SH-SY5Y (cell line): Measurements from ENCODE around the gene KRT31.

ENCODE experiments used
- GATA2 ChIP-seq: IDR thresholded peaks from 2 replicates; pipeline ENCODE4 v1.6.1; 2011; ENCODE audit warnings: mild to moderate bottlenecking, low read depth, low read length
- GATA3 ChIP-seq: IDR thresholded peaks from 2 replicates; pipeline ENCODE4 v1.6.1; 2011; ENCODE audit warnings: low read depth, mild to moderate bottlenecking, low read length, moderate library complexity

KRT31 gene

GRCh38 chr17:41396996-41397660 lies at the start of gene KRT31:
KRT31 (minus strand) TSS chr17:41397608; CDS start chr17:41397539, 69 bp downstream.
- no peak for TF ChIP-seq GATA3

GRCh38 chr17:41446806-41447205 lies 49.4 kb upstream of the KRT31 start:
- TF ChIP-seq GATA2: no peak
- TF ChIP-seq GATA3: no peak

- TF ChIP-seq GATA2 (no peak), GATA3 (no peak)
These were observed 47.2 kb upstream of the KRT31 start for GRCh38 chr17:41444640-41445039.

DNA sequence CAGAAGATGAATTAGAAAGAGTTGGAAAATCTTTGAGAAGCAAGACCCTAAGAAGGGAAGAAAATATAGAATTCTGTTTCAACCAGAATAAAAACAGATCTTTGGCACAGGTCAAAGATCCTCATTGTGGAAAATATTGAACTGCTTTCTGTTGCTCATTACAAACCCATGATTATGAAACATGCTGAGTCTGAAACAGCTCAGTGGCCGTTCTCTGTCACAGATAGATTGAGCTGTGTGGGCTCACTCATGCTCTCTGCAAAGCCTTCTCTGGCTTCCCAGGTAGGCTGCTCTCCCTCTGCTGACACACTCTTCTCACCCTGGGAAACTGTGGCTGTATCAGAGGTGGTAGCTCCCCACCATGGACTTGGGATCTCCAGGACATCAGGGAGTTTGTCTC lies 46.8 kb upstream of the KRT31 start:
- no peak for TF ChIP-seq GATA2
- TF ChIP-seq GATA3: no peak

DNA sequence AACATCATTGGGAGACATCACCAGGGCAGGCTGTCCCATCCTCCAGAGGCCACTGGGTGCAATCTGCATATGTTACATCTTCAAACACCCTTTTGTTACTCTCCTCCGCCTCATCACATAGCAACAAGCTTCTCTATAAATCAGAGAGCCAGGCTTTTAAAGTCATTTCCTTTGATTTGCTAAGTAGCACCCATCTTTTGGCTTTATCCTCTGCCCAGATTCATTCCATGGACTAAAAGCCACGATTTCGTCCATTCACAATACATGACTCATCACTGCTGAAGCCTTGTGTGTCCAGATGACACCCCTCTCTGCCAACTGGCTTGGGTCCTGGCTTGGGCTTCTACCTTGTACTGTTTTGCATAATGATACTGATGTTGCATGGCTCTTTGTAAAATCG lies 45.3 kb upstream of the KRT31 start:
- no peak for TF ChIP-seq GATA2

- TF ChIP-seq GATA2: no peak
- TF ChIP-seq GATA3: no peak
These were observed 43.2 kb upstream of the KRT31 start, which contains the start of gene KRT38 for GRCh38 chr17:41440531-41441033. KRT38 (minus strand) TSS chr17:41440983; CDS start chr17:41440921, 62 bp downstream.

GRCh38 chr17:41439375-41439774 lies 42.0 kb upstream of the KRT31 start:
- TF ChIP-seq GATA3: no peak
- no peak for TF ChIP-seq GATA2

DNA sequence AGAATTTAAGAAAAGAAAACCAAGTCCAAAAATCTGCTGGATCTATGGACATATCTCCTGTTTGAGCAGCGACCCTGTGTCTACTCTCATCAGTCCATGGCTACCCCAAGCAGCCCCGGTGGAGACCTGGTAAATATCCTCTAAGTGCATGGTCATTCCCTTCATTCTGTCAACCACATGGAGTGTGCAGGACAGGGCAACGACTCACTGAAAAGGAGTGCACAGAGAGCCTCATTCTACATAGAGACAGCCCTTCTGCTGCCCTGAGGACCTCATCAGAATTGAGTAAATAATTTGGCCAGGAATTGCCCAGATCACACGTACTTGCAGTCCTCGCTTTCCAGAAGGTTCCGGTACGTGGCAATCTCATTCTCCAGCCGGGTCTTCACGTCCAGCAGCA lies 40.4 kb upstream of the KRT31 start:
- no peak for TF ChIP-seq GATA3
- TF ChIP-seq GATA2: no peak

- TF ChIP-seq GATA2 (no peak), GATA3 (no peak)
These were observed 39.8 kb upstream of the KRT31 start for GRCh38 chr17:41437254-41437653.

- no peak for TF ChIP-seq GATA3
These were observed 37.0 kb upstream of the KRT31 start for GRCh38 chr17:41434415-41434814.

GRCh38 chr17:41434005-41434404 lies 36.6 kb upstream of the KRT31 start:
- no peak for TF ChIP-seq GATA2
- no peak for TF ChIP-seq GATA3

DNA sequence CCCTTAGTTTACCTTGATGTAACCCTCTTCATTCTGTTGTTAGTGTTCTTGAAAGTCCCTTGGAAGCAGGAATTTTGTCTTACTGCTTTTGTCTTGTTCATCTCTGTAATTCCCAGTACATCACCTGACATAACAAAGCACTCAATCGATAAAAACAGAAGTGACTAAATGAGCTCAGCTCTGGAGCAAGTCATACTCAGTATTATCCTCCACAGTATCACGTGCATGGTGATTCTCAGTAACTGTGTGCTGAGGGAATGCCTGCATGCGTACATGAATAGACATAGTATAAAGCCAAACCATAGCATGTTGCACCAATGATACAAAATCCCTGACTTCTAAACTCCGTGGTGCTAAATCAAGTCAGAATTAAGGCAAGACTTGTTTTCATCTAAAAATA lies 36.2 kb upstream of the KRT31 start:
- TF ChIP-seq GATA3 (no peak), GATA2 (no peak)

GRCh38 chr17:41429667-41430066 lies 32.3 kb upstream of the KRT31 start:
- no peak for TF ChIP-seq GATA2
- no peak for TF ChIP-seq GATA3

DNA sequence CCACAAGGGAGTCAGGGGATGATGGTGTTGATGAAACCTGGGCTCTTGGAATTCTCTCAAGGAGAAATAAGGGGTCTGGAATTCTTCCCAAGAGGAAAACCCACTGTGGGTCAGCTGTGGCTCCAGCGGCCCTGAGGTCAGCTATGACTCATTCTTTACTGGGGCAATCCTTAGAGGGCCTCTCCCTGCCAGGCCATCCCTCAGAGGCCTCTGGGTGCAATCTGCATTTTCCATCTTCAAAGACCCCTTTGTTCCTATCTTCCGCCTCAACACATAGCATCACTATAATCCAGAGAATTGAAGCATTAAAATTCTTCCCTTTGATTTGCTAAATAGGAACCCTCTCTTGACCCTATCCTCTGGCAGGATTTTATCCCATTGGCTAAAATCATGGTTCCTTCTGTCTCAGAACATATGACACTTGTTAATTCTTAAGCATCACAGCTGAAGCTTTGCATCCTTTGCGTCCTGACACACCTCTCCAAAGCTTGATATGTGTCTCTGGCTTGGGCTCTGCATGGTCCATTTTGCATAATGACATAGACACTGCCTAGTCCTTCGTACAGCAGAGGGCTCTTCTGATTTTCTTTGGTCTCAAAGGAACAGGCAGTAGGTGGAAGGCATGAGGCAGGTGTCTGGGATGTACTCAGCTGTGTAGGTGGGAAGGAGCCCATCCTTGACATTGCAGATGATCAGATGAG lies 31.3 kb upstream of the KRT31 start:
- TF ChIP-seq GATA3 (no peak), GATA2 (no peak)

GRCh38 chr17:41424111-41424635 lies 26.8 kb upstream of the KRT31 start, which contains the start of gene KRT37:
KRT37 (minus strand) TSS chr17:41424585; CDS start chr17:41424523, 62 bp downstream.
- TF ChIP-seq GATA2 (no peak), GATA3 (no peak)
